NK-92 treated with Interleukin-12 subunit alpha and Interleukin-12 subunit beta, amount 100 ng/mL, for 24 hours (cell line): Measurements from ENCODE around the gene TMEM184A.

Source experiments
- DNase-seq: peaks from one replicate; lab custom pipeline; 2025; lab: John Stamatoyannopoulos, UW

The TMEM184A gene

GRCh38 chr7:1501487-1502270 lies 54.3 kb downstream of the TMEM184A start:
- DNase-seq: no peak

GRCh38 chr7:1500064-1500807 lies 55.8 kb downstream of the TMEM184A start:
- DNase-seq: no peak

- no peak for DNase-seq
Observed at GRCh38 chr7:1499367-1500029, 56.5 kb downstream of the TMEM184A start.

GRCh38 chr7:1498370-1499305 lies 57.4 kb downstream of the TMEM184A start:
- DNase-seq: no peak

DNA sequence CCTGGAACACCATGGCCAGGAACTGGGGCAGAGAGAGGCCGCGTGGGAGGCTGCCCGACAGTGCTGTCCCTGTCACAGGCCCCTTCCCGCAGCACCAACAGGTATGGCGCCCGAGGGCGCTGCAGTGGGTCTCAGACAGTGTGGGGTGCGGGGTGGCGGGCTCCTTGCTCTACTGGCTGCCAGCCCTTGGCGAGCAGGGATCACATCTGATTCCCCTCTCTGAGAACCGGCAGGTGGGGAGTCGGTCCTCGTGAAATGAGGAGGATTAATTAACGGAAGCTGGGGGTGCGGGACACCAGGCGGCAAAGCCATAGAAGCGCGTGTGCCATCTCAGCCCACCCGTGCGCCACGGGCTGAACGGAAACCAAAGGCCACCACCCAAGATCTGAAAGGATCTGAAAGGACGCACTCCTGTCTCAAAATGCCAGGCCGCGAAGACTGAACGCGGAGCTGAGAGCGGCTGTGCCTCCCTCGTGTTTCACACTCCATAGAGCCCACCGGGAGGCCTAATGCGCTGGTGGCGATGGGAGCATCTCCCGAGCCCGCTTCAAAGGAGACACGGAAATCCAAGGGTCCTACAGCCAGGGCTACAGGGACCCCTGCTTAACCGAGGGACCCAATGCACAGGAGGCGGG lies 58.6 kb downstream of the TMEM184A start:
- DNase-seq: no peak

GRCh38 chr7:1496531-1497292 lies 59.3 kb downstream of the TMEM184A start:
- no peak for DNase-seq

GRCh38 chr7:1495564-1496242 lies 60.3 kb downstream of the TMEM184A start:
- no peak for DNase-seq

GRCh38 chr7:1494866-1495563 lies 61.0 kb downstream of the TMEM184A start:
- DNase-seq: no peak

DNA sequence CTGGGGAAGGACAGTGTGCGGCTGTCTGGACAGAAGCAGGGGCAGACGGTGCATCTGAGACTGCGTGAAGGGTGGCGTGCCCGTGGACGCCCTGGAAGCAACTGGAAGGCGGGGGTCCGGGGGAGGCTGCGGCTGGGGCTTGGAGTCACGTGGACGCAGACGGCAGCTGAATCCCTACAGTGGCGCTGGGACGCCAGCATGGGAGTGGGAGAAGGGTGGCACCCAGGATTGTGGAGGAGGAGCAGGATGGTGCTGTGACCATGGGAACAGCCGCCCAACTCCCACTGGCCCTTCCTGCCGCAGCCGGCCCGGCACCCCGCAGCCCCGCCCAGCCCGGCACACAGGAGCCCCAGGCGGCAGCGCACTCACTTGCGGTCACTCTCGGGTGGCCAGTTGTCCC lies 61.6 kb downstream of the TMEM184A start:
- DNase-seq: no peak

GRCh38 chr7:1493571-1493970 lies 62.4 kb downstream of the TMEM184A start:
- no peak for DNase-seq

DNA sequence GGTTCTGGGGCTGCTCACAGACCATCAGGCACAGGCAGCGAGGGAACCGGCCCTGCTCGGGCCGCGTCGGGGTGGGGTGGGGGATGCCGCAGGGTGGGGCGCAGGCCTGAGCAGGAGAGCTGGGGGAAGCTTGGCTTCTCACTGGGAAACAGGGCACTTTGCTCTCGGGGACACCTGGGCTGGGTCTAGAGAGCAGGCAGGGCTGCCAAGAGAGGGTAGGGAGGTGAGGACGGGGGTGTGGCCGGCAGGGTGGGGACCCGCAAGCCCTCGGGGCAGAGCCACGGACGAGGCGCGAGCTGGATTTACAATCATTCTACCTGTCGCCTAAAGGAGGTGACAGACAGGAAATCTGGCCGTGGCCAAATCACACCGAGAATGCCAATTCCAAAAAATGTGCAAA lies 62.9 kb downstream of the TMEM184A start:
- DNase-seq: no peak

- DNase-seq: no peak
Observed at GRCh38 chr7:1492640-1493039, 63.4 kb downstream of the TMEM184A start.
